ENCODE data around the gene ASB3.
"Not testable (repeated sequence)": the region's sequence is repeated elsewhere in the genome, so short reads cannot be mapped to it uniquely, and the experiment has no call there.

The ASB3 gene

DNA sequence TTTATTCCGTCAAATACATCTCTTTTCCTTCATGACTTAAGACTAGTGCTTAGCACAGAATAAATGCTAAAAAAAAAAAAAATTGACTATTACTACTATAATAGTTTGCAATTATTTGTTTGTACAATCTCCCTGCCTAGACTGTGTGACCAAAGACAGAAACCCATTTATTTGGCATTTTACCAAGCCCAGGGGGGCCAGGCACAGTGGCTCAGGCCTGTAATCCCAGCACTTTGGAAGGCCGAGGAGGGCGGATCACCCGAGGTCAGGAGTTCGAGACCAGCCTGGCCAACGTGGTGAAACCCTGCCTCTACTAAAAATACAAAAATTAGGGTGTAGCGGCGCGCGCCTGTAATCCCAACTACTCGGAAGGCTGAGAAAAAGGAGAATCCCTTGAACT, 1.4 kb downstream of the ASB3 start:
- peak; percentile 15 for DNase-seq

DNA sequence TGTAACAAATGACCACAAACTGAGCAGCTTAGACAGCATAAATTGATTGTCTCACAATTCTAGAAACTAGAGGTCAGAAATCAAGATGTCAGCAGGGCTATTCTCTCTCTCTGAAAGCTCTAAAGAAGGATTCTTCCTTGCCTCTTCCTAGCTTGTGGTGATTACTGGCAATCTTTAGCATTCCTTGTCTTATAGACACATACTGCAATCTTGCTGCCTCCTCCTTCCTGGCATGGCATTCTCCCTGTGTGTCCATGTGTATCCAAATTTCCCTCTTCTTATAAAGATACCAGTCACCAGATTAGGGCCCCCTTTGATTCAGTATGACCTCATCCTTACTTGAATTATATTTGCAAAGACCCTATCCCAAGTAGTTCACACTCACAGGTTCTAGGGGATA, 2.3 kb downstream of the ASB3 start:
- peak; percentile 22 for DNase-seq

DNA sequence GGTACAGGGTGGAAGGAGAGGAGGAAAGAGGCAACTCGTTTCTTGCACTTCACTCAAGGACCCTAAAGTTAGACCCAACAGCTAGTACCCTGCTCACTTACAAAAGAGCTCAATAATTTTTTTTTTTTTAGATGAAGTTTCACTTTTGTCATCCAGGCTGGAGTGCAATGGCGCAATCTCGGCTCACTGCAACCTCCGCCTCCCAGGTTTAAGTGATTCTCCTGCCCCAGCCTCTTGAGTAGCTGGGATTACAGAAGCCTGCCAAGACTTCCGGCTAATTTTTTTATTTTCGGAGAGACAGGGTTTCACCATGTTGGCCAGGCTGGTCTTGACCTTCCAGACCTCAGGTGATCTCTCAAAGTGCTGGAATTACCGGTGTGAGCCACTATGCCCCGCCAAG, 4.1 kb downstream of the ASB3 start:
- DNase-seq: no peak

- no peak for DNase-seq
Observed at GRCh38 chr2:53780056-53780455, 6.7 kb downstream of the ASB3 start.

GRCh38 chr2:53778536-53779162, 8.1 kb downstream of the ASB3 start:
- no peak for DNase-seq

DNA sequence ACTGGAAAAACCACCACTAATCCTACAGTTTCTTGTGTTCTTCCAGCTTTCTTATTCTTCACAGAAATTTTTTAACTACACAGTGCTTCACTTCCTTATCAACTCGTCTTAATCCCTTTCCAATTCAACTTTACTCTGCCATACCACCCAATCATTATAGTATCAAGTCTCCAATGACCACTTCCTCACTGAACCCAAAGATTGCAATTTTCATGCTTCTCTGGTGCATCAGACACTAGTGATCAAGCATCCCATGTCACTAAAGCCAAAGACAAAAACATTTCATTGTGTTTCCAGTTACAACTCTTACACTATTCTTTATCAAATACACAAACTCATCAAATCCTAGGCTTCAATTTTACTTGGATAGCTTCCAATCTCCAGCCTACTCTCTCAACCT, 9.6 kb downstream of the ASB3 start:
- no peak for DNase-seq

DNA sequence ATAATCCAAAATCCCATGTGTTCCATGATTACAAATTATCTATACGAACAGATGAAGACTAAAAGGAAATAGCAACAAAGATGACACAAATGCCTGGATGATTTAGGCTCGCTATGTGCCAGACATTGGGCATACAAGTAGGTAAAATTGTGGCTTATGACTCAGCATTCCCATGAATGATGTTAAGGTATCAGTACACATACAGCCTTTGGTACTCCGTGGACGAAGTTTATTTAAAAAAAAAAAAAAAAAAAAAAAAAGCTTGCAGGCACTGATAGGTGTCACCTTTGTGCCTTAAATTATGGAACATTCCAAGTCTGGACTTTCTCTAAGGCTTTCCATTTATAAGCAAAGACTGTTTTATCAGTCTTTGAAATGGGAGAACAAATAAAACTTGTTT, 16.5 kb downstream of the ASB3 start:
- no peak for DNase-seq

GRCh38 chr2:53769318-53769945, 17.3 kb downstream of the ASB3 start:
- DNase-seq: no peak

DNA sequence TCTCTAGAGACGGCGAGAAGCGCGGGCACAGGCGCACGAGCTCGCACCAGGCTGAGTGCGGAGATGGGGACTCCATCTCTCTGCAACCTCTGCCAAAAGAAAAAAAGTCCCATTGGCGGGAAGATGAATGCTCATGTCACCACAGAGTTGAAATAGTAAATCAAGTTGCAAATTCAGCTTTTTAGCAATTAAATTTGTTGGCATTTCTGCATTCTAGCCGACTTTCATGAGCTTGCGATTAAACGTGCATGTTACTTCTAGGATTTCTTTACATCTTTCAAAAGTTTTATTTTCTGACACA, 18.6 kb downstream of the ASB3 start:
- DNase-seq: peak; percentile 40

DNA sequence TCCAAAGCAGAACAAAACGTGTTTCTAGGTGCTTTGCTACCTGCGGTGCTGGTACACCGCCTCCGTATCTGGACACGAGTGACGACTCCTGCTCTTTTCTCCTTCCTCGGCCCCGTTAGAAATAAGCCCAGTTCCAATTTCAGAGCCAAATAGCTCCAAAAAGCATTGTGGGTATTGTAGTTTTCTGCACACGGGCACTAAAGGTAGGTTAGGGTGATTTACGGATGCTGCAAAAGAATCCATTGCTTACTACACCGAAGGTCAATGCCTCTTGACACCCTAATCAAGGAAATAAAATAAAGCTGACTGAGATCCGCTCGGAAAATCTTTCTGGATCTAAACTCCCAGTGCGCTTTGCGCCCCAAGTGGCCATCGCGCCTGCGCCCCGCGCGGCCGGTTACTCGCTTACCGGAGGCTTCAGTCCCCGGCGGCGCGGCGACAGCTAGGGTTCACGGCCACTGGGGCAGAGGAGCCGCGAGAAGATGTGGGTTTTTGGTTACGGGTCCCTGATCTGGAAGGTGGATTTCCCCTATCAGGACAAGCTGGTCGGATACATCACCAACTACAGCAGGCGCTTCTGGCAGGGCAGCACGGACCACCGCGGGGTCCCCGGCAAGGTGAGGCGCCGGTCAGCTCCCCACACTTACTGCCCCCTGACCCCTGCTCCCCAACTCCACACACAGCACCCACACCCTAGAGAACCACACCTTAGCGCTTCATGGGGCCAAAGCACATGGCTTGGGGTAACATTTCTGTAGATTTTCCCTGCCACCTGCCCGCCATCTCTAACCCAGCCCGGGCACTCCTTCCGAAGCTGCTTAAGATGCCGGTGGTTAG, 19.1 kb downstream of the ASB3 start, which contains the start of gene CHAC2:
TSS of gene CHAC2 (plus strand) at position 400 of the 837 bp plus-strand sequence. CDS start at position 483, 83 bp downstream.
- DNase-seq: peak; percentile 81

- no peak for DNase-seq
Observed at GRCh38 chr2:53765767-53766166, 21.0 kb downstream of the ASB3 start.

DNA sequence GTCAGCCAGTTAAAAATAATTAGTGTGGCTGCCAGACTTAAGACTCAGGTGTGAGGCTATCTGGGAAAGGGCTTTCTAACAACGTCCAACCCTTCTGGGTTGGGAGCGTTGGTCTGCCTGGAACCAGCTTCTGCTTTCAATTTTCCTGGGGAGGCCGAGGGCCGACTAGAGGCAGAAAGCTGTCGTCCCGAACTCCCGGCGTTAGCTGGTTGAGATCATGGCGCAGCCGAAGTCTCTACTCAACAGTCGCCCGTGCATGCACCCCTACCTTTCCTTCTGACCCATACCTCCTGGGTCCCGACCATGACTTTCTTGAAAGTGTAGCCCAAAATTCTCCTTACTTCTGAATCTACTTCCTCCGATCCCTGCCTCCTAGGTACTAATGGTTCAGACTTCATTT, 29.5 kb downstream of the ASB3 start:
- not testable (repeated sequence) for DNase-seq

- DNase-seq: no peak
Observed at GRCh38 chr2:53756644-53757043, 30.1 kb downstream of the ASB3 start.

GRCh38 chr2:53755121-53755520, 31.6 kb downstream of the ASB3 start:
- no peak for DNase-seq

GRCh38 chr2:53753041-53753440, 33.7 kb downstream of the ASB3 start:
- no peak for DNase-seq

DNA sequence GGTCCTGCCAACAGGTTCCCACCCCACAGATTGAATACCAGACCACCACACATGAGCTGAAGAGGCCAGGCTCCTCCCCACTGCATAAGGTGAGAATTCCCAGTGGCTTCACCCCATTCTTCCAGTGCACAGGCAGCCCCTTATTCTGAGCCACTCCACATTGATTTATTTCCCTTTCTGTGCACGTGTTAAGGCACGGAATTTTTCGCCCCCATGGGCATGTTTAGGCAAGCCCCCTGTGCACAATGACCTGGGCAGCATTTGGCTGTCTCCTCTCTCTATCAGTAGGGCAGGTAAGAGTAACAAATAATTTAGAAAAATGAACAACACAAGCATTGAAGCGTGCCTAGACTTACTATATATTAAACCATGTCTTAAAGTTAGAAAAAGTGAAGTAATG, 34.4 kb downstream of the ASB3 start:
- DNase-seq: no peak

DNA sequence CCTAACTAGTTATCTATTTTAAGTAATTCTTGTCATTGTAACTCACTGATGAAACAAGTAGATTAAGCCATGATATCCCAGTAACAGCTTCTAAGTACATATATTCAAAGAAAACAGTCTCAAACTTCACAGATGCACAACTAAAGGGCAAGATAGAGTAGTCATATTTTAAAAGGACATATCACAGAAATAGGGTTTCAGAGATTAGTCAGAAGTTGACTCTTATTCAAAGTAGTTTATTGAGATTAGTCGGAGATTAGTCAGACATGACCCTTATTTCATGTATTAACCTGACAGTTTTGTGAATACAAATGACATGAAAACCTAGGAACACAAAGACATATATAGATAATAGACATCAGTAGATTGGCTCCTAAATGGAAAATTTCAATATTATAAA, 35.0 kb downstream of the ASB3 start:
- peak; percentile 8 for DNase-seq

- DNase-seq: no peak
Observed at GRCh38 chr2:53750041-53750768, 36.5 kb downstream of the ASB3 start.

DNA sequence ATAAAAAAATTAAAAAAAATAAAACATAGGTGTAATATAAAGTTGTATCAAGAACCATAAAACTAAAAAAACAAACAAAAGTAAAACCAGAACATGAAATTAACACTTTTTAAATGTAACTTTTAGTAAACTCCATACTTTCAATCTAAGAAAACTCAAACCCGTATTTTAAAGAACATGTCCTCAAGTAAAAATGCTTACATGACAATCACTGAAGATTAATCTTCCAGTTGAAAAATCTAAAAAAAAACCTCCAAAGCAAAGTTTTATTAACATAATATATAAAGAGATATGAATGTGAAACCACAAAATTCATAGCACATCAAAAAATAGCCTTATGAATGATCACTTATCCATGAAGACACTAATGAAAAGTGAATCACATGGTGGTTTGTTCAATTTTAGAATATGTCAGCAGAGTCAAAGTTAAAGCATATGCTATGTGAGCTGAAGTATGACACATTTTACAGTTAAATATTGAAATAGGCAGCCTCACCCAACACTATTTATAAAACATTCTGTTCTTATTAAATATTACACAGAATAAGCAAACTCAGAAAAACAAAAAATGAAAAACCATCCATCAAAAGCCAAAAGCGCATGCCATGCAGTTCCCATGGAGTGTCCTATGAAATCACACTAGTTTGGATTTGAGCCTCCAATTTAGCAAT, 42.2 kb downstream of the ASB3 start:
- DNase-seq: peak; percentile 46

DNA sequence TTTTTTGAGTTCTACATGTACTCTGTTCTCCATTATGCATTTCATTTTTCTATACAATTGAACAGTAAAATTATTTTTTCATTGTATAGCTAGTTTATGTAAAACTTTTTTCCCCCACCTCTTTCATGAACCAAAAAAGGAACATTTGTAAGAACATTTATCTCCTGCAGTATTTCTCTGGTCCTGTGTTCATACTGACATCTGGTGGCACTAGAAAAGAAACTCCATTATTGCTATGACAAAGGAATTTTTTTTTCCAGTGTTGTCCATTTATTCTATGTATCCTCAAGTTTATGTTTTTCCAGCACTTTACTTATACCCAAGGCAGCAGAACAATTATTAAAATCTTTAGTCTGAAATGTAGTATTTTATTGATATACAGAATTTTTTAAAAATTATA, 46.6 kb downstream of the ASB3 start:
- peak; percentile 52 for DNase-seq

- no peak for DNase-seq
Observed at GRCh38 chr2:53739032-53739431, 47.7 kb downstream of the ASB3 start.

- DNase-seq: no peak
Observed at GRCh38 chr2:53737091-53737490, 49.7 kb downstream of the ASB3 start.
